ENCODE data around the gene CDH13.

Gene CDH13

GRCh38 chr16:83814659-83814985, 1187.9 kb downstream of the CDH13 start:
- no peak overlapping the region for H3K4me3 ChIP-seq (ENCODE audit: low read length)
- H3K79me1 ChIP-seq (ENCODE audit: low read length) = peaks cover 2% of the 10 kb centered on the region
- no peaks in the 10 kb centered on the region for H3K36me3 ChIP-seq (ENCODE audit: control insufficient read depth, insufficient read depth, low read length)
- no peak overlapping the region for H2AK5ac ChIP-seq (ENCODE audit: low read length)
- no peak overlapping the region for H2BK5ac ChIP-seq (ENCODE audit: low read length)
- H3K23ac ChIP-seq (ENCODE audit: low read length) = no peak overlapping the region
- no peak overlapping the region for H2BK15ac ChIP-seq (replicated peaks; ENCODE audit: low read depth)
- H3K4me2 ChIP-seq (ENCODE audit: low read length) = no peak overlapping the region
- no CpG with 5 or more reads among the region's 4 CpGs for WGBS (ENCODE audit: extremely low coverage, insufficient coverage, low lambda C conversion rate)
- H4K8ac ChIP-seq (ENCODE audit: low read depth, low read length) = no peak overlapping the region
- H3K27ac ChIP-seq (ENCODE audit: low read depth, low read length) = no peak overlapping the region
- no peaks in the 10 kb centered on the region for H3K27me3 ChIP-seq (ENCODE audit: insufficient read depth, low read length, poor library complexity)
- no peak for DNase-seq
- H3K4ac ChIP-seq (ENCODE audit: low read depth, low read length) = no peak overlapping the region
- H3K4me1 ChIP-seq (ENCODE audit: control insufficient read depth, low read depth, low read length) = no peaks in the 10 kb centered on the region
- H2BK120ac ChIP-seq (ENCODE audit: low read depth, low read length) = no peak overlapping the region
- H3K9ac ChIP-seq (ENCODE audit: low read length) = no peak overlapping the region
- peaks cover 3% of the 10 kb centered on the region for H3K79me2 ChIP-seq (ENCODE audit: control insufficient read depth, insufficient read depth, low read length)
- no peak overlapping the region for H3K56ac ChIP-seq (ENCODE audit: low read length)
- no peak overlapping the region for H3K18ac ChIP-seq (ENCODE audit: low read length)
- no peak overlapping the region for H4K5ac ChIP-seq (ENCODE audit: low read length)

- no peaks in the 10 kb centered on the region for H3K4me1 ChIP-seq (ENCODE audit: control insufficient read depth, low read depth, low read length)
- no peak overlapping the region for H3K4me2 ChIP-seq (ENCODE audit: low read length)
- no peaks in the 10 kb centered on the region for H3K79me1 ChIP-seq (ENCODE audit: low read length)
- no peak overlapping the region for H2AK5ac ChIP-seq (ENCODE audit: low read length)
- H4K5ac ChIP-seq (ENCODE audit: low read length) = no peak overlapping the region
- H4K8ac ChIP-seq (ENCODE audit: low read depth, low read length) = no peak overlapping the region
- H3K4ac ChIP-seq (ENCODE audit: low read depth, low read length) = no peak overlapping the region
- no peak overlapping the region for H3K4me3 ChIP-seq (ENCODE audit: low read length)
- H3K79me2 ChIP-seq (ENCODE audit: control insufficient read depth, insufficient read depth, low read length) = no peaks in the 10 kb centered on the region
- H2BK5ac ChIP-seq (ENCODE audit: low read length) = no peak overlapping the region
- H3K18ac ChIP-seq (ENCODE audit: low read length) = no peak overlapping the region
- H2BK15ac ChIP-seq (replicated peaks; ENCODE audit: low read depth) = no peak overlapping the region
- no peak overlapping the region for H3K27ac ChIP-seq (ENCODE audit: low read depth, low read length)
- H3K36me3 ChIP-seq (ENCODE audit: control insufficient read depth, insufficient read depth, low read length) = no peaks in the 10 kb centered on the region
- WGBS (ENCODE audit: extremely low coverage, insufficient coverage, low lambda C conversion rate) = no CpG with 5 or more reads among the region's 12 CpGs
- no peak for DNase-seq
- no peak overlapping the region for H3K9ac ChIP-seq (ENCODE audit: low read length)
- H3K56ac ChIP-seq (ENCODE audit: low read length) = no peak overlapping the region
- no peaks in the 10 kb centered on the region for H3K27me3 ChIP-seq (ENCODE audit: insufficient read depth, low read length, poor library complexity)
- H3K23ac ChIP-seq (ENCODE audit: low read length) = no peak overlapping the region
- no peak overlapping the region for H2BK120ac ChIP-seq (ENCODE audit: low read depth, low read length)
Measured at GRCh38 chr16:83817022-83817421, 1190.3 kb downstream of the CDH13 start.

DNA sequence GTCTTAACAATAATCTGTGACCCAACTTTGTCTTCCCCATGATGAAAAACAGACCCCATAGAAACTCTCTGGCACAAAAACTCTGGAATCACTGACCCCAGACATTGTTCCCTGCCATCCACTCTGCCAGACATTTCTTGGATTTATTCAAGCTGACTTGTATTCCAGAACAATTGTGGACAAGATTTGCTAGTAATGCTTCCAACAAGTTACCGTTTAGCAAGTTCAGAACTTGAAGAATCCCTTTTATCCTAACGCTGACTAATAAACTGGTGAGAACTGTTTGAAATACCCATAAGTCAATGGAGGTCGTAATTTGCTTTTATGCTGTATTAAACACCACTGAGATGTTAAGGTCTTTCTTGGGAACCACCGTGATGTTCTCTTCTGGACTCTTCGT, 1191.5 kb downstream of the CDH13 start:
- no peaks in the 10 kb centered on the region for H3K27me3 ChIP-seq (ENCODE audit: insufficient read depth, low read length, poor library complexity)
- H3K23ac ChIP-seq (ENCODE audit: low read length) = no peak overlapping the region
- no peak overlapping the region for H4K8ac ChIP-seq (ENCODE audit: low read depth, low read length)
- no peak overlapping the region for H3K4me2 ChIP-seq (ENCODE audit: low read length)
- H4K5ac ChIP-seq (ENCODE audit: low read length) = no peak overlapping the region
- no CpG with 5 or more reads among the region's 5 CpGs for WGBS (ENCODE audit: extremely low coverage, insufficient coverage, low lambda C conversion rate)
- no peaks in the 10 kb centered on the region for H3K4me1 ChIP-seq (ENCODE audit: control insufficient read depth, low read depth, low read length)
- H2BK5ac ChIP-seq (ENCODE audit: low read length) = no peak overlapping the region
- no peaks in the 10 kb centered on the region for H3K36me3 ChIP-seq (ENCODE audit: control insufficient read depth, insufficient read depth, low read length)
- no peaks in the 10 kb centered on the region for H3K79me1 ChIP-seq (ENCODE audit: low read length)
- no peak overlapping the region for H3K4ac ChIP-seq (ENCODE audit: low read depth, low read length)
- no peak overlapping the region for H2BK15ac ChIP-seq (replicated peaks; ENCODE audit: low read depth)
- no peak overlapping the region for H2AK5ac ChIP-seq (ENCODE audit: low read length)
- H3K9ac ChIP-seq (ENCODE audit: low read length) = no peak overlapping the region
- no peak for DNase-seq
- H3K27ac ChIP-seq (ENCODE audit: low read depth, low read length) = no peak overlapping the region
- H3K56ac ChIP-seq (ENCODE audit: low read length) = no peak overlapping the region
- no peak overlapping the region for H3K18ac ChIP-seq (ENCODE audit: low read length)
- H3K4me3 ChIP-seq (ENCODE audit: low read length) = no peak overlapping the region
- no peaks in the 10 kb centered on the region for H3K79me2 ChIP-seq (ENCODE audit: control insufficient read depth, insufficient read depth, low read length)
- H2BK120ac ChIP-seq (ENCODE audit: low read depth, low read length) = no peak overlapping the region

GRCh38 chr16:83819361-83819760, 1192.6 kb downstream of the CDH13 start:
- no peak overlapping the region for H3K56ac ChIP-seq (ENCODE audit: low read length)
- H2AK5ac ChIP-seq (ENCODE audit: low read length) = no peak overlapping the region
- H2BK5ac ChIP-seq (ENCODE audit: low read length) = no peak overlapping the region
- no peak overlapping the region for H3K18ac ChIP-seq (ENCODE audit: low read length)
- no peak overlapping the region for H3K9ac ChIP-seq (ENCODE audit: low read length)
- no peak overlapping the region for H3K27ac ChIP-seq (ENCODE audit: low read depth, low read length)
- no peaks in the 10 kb centered on the region for H3K79me2 ChIP-seq (ENCODE audit: control insufficient read depth, insufficient read depth, low read length)
- no peaks in the 10 kb centered on the region for H3K27me3 ChIP-seq (ENCODE audit: insufficient read depth, low read length, poor library complexity)
- peaks cover 3% of the 10 kb centered on the region for H3K4me1 ChIP-seq (ENCODE audit: control insufficient read depth, low read depth, low read length)
- H3K23ac ChIP-seq (ENCODE audit: low read length) = no peak overlapping the region
- H3K79me1 ChIP-seq (ENCODE audit: low read length) = no peaks in the 10 kb centered on the region
- no peak overlapping the region for H4K5ac ChIP-seq (ENCODE audit: low read length)
- no peak overlapping the region for H2BK120ac ChIP-seq (ENCODE audit: low read depth, low read length)
- H4K8ac ChIP-seq (ENCODE audit: low read depth, low read length) = no peak overlapping the region
- H3K4ac ChIP-seq (ENCODE audit: low read depth, low read length) = no peak overlapping the region
- H3K36me3 ChIP-seq (ENCODE audit: control insufficient read depth, insufficient read depth, low read length) = no peaks in the 10 kb centered on the region
- WGBS (ENCODE audit: extremely low coverage, insufficient coverage, low lambda C conversion rate) = no CpG with 5 or more reads among the region's 8 CpGs
- no peak overlapping the region for H3K4me3 ChIP-seq (ENCODE audit: low read length)
- DNase-seq = no peak
- no peak overlapping the region for H3K4me2 ChIP-seq (ENCODE audit: low read length)
- H2BK15ac ChIP-seq (replicated peaks; ENCODE audit: low read depth) = no peak overlapping the region

- peak overlapping the region; percentile 49 for H2AK5ac ChIP-seq (ENCODE audit: low read length)
- peaks cover 5% of the 10 kb centered on the region for H3K4me1 ChIP-seq (ENCODE audit: control insufficient read depth, low read depth, low read length)
- H3K56ac ChIP-seq (ENCODE audit: low read length) = peak overlapping the region; percentile 68
- no peak overlapping the region for H3K23ac ChIP-seq (ENCODE audit: low read length)
- H3K4ac ChIP-seq (ENCODE audit: low read depth, low read length) = no peak overlapping the region
- no peaks in the 10 kb centered on the region for H3K79me2 ChIP-seq (ENCODE audit: control insufficient read depth, insufficient read depth, low read length)
- H2BK120ac ChIP-seq (ENCODE audit: low read depth, low read length) = no peak overlapping the region
- no peak overlapping the region for H3K4me2 ChIP-seq (ENCODE audit: low read length)
- H3K9ac ChIP-seq (ENCODE audit: low read length) = no peak overlapping the region
- WGBS (ENCODE audit: extremely low coverage, insufficient coverage, low lambda C conversion rate) = no CpG with 5 or more reads among the region's 21 CpGs
- H3K36me3 ChIP-seq (ENCODE audit: control insufficient read depth, insufficient read depth, low read length) = no peaks in the 10 kb centered on the region
- H3K4me3 ChIP-seq (ENCODE audit: low read length) = no peak overlapping the region
- H3K27ac ChIP-seq (ENCODE audit: low read depth, low read length) = no peak overlapping the region
- DNase-seq = peak; percentile 83
- H4K5ac ChIP-seq (ENCODE audit: low read length) = no peak overlapping the region
- no peak overlapping the region for H4K8ac ChIP-seq (ENCODE audit: low read depth, low read length)
- H3K79me1 ChIP-seq (ENCODE audit: low read length) = no peaks in the 10 kb centered on the region
- H2BK15ac ChIP-seq (replicated peaks; ENCODE audit: low read depth) = no peak overlapping the region
- no peaks in the 10 kb centered on the region for H3K27me3 ChIP-seq (ENCODE audit: insufficient read depth, low read length, poor library complexity)
- peak overlapping the region; percentile 15 for H3K18ac ChIP-seq (ENCODE audit: low read length)
- peak overlapping the region; percentile 64 for H2BK5ac ChIP-seq (ENCODE audit: low read length)
Measured at GRCh38 chr16:83826146-83826913, 1199.6 kb downstream of the CDH13 start.

Measured in mesendoderm (in vitro differentiated cells).